MV-4-11 (cell line): Measurements from ENCODE around the gene XPNPEP3.
"Not testable (repeated sequence)": the region's sequence is repeated elsewhere in the genome, so short reads cannot be mapped to it uniquely, and the experiment has no call there.

Experiments used
- DNase-seq: peaks from one replicate; lab custom pipeline; 2025; lab: John Stamatoyannopoulos, UW

XPNPEP3 gene

DNA sequence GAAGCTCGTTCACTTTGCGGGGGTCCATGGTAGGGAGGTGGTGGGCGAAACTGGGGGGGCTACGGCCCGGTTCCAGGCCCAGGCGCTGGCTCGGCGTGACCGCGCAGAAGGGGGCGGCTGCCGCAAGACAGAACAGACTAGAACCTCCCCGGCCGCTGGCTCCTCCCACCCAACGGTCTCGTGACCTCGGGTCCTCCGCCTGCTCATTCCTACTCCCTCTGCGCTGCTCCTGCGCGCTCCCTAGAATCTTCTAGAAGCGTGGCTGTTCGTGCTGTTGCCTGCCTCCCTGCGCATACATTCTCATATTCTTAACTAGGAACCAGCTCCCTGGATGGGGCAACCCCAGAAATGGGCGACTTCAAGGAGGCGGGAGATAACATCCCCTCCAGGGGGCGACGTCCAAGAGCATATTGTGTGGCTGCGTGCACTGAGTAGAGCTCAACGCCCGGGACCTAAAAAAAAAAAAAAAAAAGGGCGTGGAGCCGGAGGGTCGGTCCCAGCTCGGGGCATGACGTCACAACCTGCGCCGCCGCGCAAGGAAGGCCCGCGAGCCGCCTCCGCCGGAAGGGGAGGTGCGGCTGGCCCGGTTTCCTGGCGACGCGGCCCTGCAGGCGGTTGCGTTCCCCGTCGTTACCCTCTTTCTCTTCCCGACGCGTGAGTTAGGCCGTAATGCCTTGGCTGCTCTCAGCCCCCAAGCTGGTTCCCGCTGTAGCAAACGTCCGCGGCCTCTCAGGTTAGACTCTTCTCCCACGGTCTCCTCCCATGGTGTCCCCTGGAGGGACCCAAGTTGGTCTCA is at the start of gene XPNPEP3, which contains the start of gene ST13:
XPNPEP3 (plus strand) TSS at position 636 of the 796 bp plus-strand sequence; CDS start at position 670, 34 bp downstream.
ST13 (minus strand) TSS at position 127 of the 796 bp plus-strand sequence; CDS start at position 28, 99 bp downstream.
- DNase-seq, result peak; percentile 95

DNA sequence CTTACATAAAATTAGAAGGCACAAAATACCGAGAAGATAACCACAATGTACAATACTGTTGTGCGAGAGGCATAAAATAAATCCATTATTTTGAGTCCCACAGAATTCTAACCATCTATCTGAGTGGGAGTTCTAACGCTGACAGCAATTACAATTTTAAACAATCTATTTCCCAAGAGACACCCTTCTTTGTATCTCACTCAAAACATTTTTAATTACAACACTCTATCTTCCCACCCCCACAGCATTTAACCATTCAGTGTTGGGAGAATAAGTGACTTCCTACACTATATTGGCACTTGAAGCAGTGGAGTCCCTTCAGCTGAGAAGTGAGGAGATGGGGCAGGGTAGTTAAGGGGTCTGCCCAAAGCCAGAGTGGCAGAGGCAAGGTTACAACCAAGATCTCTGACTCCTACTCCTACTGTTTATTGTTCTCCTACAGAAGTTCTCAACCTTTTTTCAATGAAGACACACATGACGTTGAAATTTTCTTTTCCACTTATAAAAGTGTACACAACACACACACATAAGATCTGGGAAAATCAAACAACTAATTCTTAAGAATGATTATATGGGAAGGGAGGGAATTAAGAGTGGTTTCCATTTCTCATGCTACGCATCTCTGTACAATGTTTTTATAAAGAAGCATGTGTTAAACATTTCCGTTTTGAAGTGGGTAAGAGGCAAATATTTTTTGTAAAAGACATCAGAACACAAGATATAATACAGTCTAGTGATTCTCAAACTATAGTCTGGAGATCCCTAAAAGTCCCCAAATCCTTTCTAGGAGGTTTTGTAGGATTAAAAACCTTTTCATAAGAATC is 48.7 kb upstream of the XPNPEP3 start:
- no peak for DNase-seq

DNA sequence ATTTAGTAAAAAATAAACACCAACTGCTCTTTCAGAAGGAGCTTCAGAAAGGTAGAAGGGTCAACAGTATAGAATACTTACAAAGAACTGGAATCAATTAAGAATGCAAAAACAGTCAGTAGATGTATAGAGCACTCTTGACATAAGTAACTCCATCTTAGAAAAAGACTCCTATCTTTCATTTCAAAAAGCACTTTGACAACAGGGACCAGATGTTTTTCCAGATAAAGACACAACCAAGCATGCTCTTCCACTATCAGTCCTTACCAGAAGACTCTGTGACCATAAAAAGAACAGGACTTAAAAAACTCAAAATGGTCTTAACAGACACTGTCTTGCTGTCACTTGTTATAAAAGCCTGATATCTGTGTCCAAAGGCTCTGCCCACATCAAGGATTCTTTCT is 43.0 kb upstream of the XPNPEP3 start:
- DNase-seq, result no peak

- peak; percentile 16 for DNase-seq
Measured at GRCh38 chr22:40817737-40818136, 39.2 kb upstream of the XPNPEP3 start.

DNA sequence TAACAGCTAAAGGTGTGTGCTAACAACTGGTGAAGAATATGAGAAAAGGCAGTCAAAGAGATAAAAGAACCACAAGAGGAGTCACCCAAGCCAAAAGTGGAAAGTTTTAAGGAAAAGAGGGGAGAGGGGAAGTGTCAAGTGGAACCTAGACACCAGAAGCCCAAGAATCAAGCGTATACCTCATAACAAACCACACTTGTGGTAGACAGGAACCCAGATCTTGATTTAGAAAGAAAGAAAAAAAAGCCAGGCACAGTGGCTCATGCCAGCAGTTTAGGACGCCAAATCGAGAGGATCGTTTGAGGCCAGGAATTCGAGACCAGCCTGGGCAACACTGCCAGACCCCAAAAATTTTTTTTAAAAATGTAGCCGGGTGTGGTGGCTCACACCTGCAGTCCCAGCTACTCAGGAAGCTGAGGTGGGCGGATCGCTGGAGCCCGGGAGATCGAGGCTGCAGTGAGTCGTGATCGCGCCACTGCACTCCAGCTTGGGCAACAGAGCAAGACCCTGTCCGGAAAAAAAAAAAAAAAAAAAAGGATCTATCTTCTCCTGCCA is 38.7 kb upstream of the XPNPEP3 start:
- DNase-seq, result no peak

GRCh38 chr22:40818747-40819598 is 38.0 kb upstream of the XPNPEP3 start, which contains the start of gene SLC25A17:
Gene SLC25A17, minus strand, starts transcription at chr22:40819346. Its CDS starts 98 bp downstream, at chr22:40819248.
- DNase-seq, result peak; percentile 76

- DNase-seq, result peak; percentile 52
Measured at GRCh38 chr22:40819599-40820140, 37.3 kb upstream of the XPNPEP3 start.

- DNase-seq, result no peak
Measured at GRCh38 chr22:40823426-40823825, 33.5 kb upstream of the XPNPEP3 start.

DNA sequence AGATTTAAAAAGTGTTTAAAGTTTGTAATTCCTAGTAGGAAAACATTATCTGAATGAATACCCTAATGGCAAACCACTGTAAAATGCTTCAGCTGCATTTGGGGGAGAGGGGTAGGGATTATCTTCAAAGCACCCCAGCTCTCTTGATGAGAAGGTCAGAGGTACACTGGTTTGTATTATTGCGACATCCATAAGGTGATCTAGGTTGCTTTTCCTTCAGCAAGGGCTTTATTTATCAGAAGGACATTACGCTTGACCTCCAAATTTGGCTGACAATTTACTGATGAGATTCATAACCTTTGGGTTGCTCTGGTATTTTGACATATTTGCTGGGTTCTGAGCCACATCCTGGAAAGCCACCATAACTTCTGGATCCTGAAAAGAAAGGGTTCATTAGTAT is 30.7 kb upstream of the XPNPEP3 start:
- DNase-seq, result not testable (repeated sequence)

GRCh38 chr22:40826984-40827741 is 29.8 kb upstream of the XPNPEP3 start:
- DNase-seq, result no peak

DNA sequence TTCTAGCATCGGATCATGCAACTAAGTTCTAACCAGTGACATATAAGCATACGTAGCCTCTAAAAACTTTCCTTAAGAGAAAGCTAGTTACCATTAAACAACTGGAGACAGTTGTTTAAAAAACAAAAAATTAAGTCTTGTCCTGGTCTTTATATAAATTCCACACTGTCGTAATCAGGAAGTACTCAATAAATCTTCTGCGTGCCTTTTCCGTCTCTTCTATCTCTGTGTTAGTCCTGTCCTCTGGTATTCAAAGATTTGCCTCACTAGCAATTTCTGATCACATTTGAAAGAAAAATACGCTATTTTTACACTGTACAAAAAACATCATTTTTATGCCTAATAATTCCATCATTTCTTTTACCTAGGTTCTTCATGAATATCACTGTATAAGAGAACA is 27.8 kb upstream of the XPNPEP3 start:
- no peak for DNase-seq

DNA sequence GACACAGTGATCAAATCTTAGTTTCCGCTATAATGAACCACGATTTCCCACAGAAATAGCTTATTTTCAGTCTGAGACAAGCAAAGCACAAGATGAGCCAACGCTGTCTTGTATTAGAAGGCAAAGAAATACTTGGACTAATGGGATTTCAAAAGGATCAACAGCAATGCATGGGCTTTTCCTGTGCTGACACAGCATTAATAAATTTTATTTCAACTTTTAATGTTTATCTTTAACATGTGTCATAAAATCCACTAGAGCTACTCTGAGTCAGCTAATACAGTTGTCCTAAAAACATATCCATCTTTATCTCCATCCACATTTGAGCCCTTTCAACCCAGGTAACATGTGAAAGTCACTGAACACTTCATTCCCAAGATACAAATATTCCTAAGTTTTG is 22.3 kb upstream of the XPNPEP3 start:
- no peak for DNase-seq

- no peak for DNase-seq
Measured at GRCh38 chr22:40838486-40838885, 18.5 kb upstream of the XPNPEP3 start.

GRCh38 chr22:40844951-40845350 is 12.0 kb upstream of the XPNPEP3 start:
- no peak for DNase-seq

DNA sequence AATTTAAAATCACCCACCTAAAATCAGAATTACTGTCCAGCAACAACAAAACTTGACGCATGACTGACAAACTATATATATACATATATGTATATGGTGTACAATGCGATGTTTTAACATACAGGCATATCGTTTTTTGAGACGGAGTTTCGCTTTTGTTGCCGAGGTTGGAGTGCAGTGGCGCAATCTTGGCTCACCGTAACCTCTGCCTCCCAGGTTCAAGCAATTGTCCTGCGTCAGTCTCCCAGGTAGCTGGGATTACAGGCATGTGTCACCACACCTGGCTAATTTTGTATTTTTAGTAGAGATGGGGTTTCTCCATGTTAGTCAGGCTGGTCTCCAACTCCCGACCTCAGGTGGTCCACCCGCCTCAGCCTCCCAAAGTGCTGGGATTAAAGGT is 11.1 kb upstream of the XPNPEP3 start:
- not testable (repeated sequence) for DNase-seq

DNA sequence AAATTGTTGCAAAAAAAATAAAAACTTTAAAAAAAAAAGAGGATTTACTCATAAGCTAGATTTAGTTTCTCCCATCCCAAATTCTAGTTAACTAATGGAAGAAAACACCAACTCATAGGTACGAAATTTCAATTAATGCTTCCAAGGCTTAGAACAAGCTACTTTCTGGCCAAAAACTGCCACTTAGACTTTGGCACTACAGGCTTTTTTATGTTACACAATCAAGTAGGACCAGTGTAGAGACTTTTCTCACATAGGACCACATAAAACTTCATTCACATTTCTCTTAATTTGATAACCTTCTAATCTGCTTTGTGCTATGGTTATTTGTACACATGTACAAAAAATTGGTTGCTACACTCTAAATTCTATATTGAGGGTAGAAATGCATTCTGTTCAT is 3.6 kb upstream of the XPNPEP3 start:
- DNase-seq, result no peak

DNA sequence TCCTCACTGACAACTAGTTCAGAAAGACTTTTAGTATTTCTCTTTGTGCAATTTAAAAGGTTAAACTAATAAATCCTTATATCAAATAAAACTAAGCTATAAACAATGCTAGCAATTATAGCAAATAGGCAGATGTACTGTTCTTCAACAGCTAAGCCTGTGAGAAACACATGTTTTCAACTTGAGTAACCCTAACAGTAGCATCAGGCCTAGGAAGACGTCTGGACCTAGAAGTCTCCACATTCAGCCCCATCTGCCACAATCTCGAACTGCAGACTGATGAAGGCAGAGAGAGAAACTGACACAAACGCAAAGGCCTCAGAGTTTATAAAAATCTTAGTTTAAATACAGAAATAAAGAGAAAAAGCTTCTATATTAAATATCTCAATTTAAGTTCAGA is 3.0 kb upstream of the XPNPEP3 start:
- DNase-seq, result no peak

GRCh38 chr22:40855071-40855978 is 1.6 kb upstream of the XPNPEP3 start:
- DNase-seq, result peak; percentile 46

- DNase-seq, result peak; percentile 21
Measured at GRCh38 chr22:40855979-40856512, 902 bp upstream of the XPNPEP3 start.
